HG03175 (cell line): ENCODE measurements around the gene CCDC175.

Experiments
- ATAC-seq: cut with Tn5 transposase; IDR thresholded peaks from one replicate; pipeline ENCODE4 v1.9.1; 2021; ENCODE audit warnings: mild to moderate bottlenecking, moderate library complexity; ENCODE audit not compliant: unreplicated experiment

The CCDC175 gene

DNA sequence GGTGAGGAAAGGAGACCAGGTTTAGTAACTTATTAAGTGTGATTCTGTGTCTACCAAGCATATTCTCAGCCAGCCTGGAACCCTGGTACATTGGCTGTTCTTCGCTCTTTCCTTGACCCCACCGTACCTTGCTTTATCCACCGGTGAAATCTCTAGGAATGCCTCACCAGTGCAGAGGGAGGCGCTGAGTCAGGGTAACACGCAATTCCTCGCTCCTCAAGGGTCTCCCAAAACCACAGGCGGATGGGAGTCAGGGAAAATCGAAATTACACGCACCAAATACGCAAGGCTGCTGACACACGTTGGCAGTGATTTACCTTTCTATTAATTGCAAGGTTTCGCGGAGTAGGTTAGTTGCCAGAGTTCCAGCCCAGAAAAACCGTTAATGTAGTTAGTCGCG, 93.2 kb downstream of the CCDC175 start:
- no peak for ATAC-seq

DNA sequence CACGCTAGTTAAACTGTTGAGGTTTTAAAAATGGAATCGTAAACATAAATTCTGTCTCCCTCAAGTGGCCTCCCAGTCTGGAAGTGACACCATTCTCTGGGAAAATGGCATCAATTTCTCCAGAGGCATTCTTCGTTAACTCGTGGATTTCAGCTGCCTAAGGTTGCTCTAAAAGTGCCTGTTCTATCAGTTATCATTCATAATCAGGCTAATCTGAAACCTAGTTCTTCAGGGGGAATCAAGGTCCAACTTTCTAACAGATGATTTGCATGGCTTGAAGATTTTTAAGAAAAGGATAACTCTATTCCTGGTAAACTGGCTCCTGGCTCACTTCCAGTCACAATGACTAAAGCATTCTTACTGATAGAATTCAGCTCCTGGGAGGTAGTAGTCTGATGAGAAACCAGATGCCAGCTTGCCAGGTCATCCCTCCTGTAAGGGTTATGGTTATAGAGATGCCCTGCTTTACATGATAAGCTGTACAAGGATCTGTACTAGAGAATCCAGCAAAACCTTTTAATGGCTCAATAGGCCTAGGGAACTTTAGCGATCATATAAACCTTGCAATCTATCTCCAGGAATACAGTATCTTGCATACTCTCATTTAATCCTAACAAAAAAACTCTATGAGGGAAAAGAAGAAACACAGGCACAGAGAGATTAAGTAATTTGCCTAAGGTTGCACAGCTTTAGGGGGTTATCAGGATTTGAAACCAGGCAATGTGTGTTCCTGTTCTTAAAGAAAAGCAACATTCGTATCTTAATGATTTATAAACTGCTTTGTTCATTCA, 93.9 kb downstream of the CCDC175 start:
- no peak for ATAC-seq

DNA sequence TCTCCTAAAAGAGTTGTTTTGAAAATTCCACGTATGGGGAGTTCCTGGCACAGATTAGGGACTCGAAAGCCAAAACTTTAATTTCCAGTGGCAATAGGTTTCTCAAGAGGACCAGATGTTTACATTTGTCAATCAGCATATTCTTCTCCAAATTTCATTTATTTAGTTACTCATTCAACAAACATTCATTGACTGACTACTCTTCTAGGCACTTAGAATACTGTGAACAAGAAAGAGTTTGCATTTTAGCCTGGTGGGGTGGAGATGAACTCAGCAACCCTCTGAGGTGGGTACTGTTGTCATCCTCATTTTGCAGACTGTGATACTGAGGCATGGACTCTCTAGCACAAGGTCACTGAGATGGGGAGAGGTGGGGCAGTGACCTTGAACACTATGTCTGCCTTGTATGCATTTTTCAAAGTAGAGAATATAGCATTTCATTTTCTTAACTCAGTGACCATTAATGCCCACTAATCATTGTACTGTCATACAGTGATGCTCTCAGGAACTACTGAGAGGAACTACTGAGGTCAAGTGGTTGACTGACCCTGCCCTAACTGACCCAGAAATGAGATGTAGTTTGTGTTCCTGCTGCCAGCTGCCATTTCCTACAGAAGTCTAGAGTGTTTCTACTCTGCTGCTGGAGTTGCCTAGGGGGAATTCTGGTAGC, 94.6 kb downstream of the CCDC175 start:
- ATAC-seq: no peak

DNA sequence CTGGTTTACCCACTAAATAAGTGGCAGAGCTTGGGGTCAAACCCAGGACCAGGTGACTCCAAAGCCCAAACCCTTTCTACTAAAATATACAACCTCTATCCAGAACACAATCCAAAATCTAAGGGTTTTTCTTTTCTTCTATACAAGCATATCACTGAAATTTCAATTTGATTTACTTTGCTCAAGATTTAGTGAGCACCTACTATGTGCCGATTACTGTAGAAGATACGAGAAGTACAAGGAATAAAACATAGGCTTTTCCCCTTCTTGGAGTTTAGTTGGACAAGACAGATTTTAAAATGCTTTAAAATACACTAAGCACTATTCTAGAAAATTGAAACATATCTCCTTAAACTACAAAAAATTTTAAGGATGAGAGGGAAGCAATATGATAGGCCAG, 95.2 kb downstream of the CCDC175 start:
- no peak for ATAC-seq

DNA sequence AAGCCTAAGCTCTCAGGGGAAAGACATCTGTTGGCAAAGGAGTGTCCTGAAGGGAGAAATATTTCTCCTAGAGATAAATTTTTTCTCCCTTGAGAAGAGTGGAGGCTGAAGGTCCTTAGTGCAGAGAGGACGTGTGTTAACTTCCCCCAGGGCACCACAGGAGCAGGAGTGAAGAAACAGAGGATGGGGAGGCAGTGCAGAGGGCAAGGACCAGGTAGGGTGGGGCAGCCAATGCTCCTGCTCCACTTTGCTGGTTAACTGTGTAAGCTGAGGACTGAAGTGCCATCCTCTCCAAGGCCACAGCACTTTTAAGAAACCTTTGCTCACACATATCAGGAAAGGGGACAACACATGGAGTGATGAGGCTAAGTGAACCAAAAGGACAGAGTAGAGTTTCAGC, 96.4 kb downstream of the CCDC175 start:
- ATAC-seq: no peak

DNA sequence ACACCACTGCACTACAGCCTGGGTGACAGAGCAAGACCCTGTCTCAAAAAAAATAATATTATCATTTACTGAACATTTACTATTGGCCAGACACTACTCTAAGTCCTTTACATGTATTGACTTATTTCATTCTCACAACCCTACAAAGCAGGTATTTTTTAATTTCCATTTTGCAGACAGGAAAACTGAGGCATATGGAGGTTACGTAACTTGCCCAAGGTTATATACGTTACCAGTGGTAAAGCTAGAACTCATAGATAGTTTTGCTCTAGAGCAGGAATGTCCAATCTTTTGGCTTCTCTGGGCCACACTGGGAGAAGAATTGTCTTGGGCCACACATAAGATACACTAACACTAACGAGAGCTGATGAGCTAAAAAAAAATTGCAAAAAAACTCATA, 98.1 kb downstream of the CCDC175 start:
- ATAC-seq: no peak

DNA sequence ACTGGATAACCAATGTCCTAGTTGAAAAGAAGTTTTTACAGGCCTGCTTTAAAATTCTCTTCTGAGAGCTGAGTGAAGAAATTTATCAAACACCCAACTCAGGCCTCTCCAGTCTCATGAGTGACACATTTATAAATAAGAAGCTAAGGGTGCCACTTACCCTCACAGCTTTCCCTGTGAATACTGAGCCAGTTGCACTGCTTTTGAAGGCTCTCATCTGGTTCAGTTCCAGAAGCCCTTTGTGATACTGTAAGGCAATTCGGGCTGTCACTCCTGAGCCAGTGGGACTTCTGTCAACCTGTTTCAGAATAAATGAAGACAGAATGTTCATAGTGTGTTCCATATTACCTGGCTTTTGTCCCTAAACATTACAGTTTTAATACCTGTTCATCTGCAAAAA, 100.9 kb downstream of the CCDC175 start:
- no peak for ATAC-seq

DNA sequence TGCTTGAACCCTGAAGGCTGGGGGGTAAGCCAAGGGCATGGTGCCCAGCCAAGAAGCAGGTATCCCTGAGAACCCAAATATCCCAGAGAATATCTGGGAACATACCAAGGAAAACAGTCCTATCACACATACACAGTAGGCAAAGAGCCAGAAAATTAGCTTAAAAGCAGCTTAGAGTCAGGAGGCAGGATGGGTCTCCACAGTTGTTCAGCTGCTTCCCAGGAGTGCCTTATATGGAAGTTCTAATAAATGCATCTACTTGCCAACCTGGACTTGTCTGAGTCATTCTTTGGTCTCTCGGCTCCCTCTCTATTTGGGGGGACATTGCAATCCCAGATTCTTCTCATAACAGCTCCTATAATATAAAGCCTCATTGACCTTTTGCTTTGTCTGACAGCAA, 102.4 kb downstream of the CCDC175 start:
- no peak for ATAC-seq

DNA sequence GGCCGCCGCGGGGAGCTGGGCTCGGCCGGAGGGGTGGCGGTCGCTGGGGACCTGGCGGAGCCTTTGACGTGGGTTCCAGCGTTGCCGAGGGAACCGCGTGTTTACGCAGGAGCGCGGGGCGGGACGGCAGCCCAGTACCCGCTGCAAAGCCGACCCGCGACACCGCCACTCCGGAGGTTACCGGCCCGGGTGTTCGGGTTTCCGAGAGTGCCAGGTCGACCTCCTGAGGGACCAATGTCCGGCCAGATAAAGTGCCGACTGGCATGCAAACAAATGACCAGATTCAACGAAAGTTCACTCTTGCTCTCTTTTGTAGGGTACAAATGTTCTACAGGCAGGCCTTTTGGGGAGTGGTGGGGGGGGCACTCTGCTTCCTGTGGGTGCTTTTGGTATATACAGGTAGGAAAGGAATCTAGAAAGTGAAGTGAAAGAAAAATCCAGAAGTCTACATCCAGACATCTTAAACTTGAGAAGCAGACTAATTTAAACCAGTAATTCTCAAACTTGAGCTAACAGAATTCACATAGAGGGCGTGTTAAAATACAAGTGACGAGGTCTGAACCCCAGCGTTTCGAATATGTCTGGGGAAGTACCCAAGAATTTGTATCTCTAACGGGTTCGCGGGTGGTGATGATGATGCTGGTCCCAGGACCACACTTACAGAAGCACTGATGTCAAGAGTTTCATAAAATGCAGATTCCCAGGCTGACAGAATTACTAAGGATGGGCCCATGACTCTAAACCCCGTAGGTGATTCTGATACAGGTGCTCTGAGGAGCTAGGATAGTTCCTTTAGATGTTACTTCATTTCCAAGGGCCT, 111.1 kb downstream of the CCDC175 start, which contains the start of gene GPR135:
GPR135 (minus strand) TSS at position 65 of the 820 bp plus-strand sequence. CDS start 154 bp downstream, outside the sequence.
- ATAC-seq: peak; percentile 32

DNA sequence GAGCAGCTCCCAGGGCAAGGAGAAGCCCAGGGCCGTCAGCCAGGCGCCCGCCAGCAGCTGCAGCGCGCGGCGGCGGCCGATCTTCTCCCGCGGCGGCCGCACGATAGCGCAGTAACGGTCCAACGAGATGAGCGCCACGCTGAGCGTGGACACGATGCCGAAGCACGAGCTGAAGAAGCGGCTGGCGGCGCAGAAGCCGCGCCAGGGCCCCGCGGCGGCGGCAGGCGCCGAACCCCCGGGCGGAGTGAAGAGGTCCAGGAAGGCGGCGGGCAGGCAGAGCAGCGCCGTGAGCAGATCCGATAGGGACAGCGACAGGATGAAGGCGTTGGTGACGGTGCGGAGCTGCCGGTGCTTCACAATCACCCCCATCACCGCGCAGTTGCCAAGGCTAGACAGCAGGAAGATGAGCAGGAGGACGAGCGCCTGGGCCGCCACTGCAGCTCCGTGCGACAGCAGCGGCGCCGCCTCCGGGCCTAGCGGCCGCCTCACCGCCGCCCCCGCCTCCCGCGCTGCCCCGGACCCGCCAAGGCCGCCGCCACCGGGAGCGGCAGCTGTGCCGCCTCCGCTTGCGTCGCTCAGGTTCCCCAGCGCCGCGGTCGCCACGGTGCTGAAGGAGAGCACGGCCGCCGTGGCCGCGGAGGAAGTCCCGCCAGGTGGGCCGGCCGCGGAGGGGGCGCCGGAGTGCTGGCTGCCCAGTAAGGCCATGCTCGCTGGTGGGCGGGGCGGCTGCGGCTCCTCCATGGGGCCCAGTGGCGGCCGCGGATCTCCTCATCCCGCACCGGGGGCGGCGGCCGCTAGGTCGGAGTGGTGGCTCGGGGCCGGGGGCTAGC, 111.9 kb downstream of the CCDC175 start:
- peak; percentile 60 for ATAC-seq

DNA sequence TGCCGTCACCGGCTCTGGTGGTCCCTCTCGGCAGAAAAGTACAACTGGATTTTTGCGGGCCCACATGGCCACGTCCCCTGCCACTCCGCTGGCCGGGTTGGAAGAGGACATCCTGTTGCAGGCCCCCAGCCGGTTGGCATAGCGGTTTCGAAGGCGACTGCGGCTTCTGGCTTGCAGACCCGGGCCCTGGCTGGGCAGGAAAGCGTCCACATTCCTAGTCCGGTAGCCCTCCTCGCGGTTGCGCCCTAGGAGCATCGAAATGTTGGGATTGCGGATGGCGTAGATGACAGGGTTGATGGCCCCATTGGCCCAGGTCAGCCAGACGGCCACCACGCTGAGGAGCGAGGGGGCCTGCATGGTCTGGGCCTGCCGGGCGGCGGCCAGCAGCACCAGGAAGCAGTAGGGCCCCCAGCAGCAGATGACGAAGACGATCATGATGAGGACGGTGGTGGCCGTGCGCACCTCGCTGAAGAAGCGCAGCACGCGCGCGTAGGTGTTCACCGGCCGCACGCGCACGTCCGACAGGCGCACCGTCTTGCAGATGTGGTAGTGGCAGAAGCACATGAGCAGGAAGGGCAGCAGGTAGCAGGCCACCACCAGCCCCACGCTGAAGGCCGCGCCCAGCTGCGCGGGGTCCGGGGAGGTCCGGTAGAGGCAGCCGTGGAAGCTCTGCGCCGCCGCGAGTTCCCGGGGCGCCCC, 112.7 kb downstream of the CCDC175 start:
- ATAC-seq: peak; percentile 30

DNA sequence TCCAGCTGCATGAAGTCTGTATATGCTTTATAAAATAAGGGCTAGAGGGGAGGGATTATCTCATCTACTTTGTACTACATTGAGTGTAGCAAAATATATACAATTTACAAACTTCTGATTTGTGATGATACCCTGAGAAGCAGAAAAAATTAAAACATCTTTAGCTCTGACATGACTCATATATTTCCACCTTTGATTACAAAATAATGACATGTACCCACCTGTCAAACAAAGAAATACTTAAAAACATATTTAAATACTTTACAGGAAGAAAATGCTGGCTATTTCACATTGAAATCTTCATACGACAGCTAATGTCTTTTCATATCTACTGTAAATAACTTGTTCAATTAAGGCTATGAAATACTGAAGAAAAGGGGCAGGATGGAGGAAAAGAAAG, 114.7 kb downstream of the CCDC175 start:
- ATAC-seq: no peak

DNA sequence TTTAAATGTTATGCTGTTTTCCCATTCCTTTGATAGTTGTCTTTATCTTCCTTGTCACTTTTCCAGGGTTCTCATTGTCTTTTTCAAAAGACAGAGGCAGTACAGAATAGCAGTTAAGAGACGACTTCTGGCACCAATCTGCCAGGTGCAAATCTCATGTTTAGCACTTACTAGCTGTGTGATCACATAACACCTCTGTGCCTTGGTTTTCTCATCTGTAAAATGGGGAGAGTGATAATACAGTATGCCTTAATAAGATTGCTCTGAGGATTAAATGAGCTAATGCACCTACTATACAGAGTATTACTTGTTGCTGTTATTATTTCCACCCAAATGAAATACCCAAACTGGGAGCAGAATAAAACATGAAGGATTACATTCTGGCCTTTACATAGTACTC, 116.2 kb downstream of the CCDC175 start:
- no peak for ATAC-seq

DNA sequence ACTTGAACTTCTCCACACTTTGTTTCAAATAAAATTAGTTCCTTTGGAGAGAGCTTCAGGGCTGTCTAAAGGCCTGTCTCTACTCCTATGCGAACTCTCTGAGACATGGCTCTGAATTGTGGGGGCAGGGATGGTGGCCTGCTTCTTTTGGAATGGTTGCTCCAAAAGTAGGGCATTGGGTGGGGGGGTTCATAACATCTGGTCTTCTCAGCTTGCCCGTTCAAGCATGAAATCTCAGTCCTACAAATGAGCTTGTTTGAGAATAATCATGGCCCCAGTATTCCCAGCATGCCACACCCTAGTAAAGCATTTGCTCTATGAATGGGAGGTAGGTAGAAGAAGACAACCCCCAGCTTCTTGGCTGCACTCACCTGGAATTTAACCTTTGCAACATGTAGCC, 118.1 kb downstream of the CCDC175 start:
- ATAC-seq: no peak

DNA sequence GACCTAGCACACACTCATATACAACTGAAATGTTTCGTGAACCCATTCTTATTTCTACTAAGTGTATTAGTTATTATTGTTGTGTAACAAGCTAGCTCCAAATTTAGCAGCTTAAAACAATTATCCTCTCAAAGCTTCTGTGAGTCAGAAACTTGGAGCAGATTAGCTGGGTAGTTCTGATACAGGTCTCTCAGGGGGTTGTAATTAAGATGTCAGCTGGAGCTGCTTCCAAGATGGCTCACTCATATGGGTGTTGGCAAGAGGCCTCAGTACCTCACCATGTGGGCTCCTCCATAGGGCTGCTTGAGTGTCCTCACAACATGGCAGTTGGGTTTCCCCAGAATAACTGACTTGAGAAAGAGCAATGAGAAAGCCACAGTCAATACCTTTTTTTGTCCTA, 121.2 kb downstream of the CCDC175 start:
- no peak for ATAC-seq
